UCSD-AML1 (cell line): ENCODE data around the gene CHST14.
"Not testable (repeated sequence)": the region's sequence is repeated elsewhere in the genome, so short reads cannot be mapped to it uniquely, and the experiment has no call there.

Experiments used
- DNase-seq: peaks from one replicate; lab custom pipeline; 2025; ENCODE audit not compliant: unreplicated experiment; lab: John Stamatoyannopoulos, UW

Gene CHST14

DNA sequence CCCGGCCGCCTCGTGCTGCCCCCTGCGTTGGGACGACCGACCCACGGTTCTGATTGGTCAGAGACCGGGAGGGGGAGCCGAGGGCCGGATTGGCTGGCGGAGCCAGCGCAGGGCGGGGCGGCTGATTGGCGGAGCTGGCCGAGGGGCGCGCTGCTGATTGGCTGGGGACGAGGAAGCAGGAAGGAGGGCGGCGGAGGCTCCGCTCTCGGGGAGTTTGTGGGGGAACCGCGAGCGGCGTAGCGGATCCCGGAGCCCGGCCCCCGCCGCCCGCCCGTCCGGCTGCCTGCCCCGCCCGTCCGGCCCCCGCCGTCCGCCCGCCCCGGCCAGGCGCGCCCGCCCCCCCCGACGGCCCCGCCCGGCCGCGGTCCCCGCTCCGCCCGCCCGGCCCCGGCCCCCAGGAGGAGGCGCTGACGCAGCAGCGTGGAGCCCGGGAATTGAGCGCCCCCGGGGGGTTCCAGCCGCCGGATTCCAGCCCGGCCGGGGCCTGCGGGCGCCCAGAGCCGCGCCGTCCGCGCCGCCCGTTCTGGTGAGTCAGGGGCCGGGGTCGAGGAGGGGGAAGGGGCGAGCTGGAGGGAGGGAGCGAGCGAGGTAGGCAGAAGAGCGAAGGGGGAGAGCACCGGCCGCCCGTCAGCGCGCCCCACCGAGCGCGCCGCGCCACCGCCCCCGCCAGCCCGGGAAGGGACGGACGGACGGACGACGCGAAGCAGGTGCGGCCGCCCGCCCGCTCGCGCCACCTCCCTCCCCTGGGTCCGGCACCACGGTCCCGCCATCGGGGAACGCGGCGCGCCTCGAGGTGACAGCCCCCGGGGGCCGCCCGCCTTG, 29.8 kb upstream of the CHST14 start, which contains the start of gene BAHD1:
BAHD1 (plus strand) TSS at position 211 of the 822 bp plus-strand sequence. CDS start 17,512 bp downstream, outside the sequence.
- peak; percentile 96 for DNase-seq

DNA sequence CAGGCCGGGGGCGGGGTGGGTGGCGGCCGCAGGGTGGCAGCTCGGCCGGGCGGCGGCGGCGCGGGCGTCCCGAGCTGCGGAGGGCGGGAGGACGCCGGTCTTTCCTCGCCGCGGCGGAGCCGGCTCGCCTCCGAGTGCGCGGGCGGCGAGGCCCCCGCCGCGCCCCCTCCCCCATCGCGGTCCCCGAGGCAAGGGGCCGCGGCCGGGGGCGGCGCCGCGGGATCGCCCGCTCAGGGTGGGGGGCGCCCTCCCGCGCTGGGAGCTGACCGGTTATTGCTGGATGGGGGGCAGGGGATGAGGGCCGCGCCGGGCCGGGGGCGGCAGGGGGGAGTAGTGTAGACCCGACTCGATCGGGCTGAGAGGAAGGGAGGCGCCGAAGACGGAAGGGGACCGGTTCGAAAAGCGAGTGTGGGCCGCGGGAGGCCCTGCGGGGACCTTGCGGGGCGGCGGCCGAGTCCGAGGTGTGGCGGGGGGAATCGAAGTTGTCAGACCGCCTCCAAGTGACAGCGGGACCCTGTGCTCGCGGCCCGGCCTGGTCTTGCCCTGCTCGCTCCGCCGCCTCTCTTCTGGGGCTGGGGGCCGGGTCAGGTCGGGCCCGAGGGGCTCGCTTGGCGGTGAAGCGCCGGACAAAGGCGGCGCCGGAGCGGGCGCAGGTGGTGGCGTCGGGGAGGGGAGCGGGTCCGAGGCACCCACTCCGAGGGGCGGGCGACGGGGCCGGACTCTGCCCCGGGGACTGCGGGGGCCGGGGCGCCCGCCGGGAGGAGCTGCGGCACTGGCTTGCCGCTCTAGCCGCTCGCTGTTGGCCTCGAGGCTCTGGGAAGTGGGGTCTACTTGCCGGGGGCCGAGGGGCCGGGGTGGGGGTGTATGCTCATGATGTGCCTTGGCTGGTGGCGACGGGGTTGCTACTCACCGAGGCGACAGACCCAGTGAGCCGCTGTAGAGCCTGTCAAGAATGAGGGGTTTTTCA, 28.9 kb upstream of the CHST14 start:
- DNase-seq, result peak; percentile 30

DNA sequence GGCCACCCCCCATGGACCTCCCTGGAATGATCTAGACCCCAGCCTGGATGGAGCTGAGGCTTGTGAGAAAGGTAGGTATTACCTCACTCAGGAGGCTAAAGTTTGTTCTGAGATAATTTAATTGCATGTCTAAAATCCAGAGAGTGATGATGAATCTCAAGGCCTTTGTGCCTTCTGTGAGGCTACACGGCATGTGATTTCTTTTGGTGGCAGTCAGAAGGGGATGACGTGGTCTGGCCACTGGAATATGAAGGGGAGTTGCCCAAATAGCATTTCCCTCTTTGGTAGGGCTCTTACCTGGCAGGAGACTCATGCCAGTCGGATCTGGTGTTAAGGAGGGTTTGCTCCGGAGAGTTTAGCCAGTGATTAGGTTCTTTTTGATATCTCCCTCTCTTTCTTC, 27.5 kb upstream of the CHST14 start:
- no peak for DNase-seq

DNA sequence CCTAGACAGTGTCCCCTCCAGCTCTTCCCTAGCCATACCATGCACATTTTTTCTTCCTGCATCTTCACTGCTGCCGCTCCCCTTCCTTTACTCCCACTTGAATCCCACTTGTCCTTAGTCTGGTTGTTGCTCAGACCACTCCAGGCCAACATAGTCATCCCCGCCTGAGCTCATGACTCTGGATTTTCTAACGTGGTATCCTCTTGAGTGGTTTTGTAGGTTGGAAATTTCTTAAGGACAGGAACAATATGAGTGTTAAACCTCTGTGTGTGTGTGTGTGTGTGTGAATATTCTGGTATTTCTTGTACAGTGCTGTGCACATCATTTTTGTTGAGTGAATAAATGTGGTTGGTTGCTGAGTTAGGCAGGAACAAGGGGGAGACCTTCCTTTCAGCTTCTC, 26.9 kb upstream of the CHST14 start:
- no peak for DNase-seq

DNA sequence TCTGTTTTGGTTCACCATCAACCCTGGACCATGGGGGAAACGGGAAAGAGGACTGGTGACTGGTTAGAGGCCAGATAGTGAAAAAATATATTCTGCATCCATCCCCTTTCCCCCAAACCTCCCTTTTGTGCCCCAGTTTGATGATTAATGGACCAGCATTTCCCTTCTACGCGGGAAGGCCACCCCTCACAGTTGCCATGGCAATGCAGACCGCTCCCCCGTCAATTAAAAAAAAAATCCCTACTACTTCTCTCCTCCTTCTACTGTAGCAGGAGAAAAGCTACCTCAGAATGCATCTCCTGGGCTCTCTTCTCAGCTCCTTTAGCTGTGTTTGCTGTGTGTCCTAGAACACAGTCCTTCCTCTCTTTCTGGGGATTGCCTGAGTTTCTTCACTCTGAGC, 26.0 kb upstream of the CHST14 start:
- no peak for DNase-seq

DNA sequence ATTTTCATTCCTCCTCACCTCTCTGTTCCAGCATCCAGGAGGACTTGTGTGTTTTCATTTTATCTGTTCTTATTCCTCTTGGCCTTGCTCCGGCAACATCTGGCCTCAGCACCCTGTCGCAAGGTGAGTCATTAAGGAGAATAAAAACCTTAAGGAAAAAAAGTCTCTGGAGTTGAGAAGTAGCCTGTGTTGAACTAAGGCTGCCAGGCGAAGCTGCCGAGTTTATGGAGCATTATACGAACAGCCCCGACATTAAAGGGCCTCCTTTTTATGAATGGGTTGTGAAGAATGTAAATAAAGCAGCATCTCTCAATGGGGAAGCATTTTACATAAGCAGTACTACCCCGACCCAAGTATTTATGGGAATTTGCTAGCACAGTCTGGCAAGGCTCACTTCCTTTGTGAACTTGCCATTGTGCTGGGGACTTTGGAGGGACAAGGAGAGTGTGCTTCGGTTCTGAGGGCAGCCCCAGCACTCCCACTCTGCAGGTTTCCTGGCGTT, 25.3 kb upstream of the CHST14 start:
- DNase-seq, result peak; percentile 46

DNA sequence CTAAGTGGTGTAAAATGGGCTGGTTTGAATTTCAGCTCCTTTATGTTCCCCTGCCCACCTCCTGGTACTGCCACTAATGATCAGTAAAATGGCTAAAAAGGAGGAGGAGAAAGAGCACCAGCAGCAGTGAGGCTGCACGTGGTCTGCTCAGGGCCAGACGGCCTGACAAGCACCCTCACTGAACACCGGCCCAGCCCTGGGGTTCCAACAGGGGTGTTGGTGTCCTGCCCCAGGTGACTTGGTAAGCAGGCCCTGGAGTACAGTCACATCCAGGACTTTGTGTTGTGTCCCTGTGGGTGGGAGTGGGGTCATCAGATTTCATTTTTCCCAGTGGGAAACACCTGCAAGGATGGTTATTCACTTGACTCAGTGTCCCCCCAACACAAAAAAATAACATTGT, 24.6 kb upstream of the CHST14 start:
- no peak for DNase-seq

DNA sequence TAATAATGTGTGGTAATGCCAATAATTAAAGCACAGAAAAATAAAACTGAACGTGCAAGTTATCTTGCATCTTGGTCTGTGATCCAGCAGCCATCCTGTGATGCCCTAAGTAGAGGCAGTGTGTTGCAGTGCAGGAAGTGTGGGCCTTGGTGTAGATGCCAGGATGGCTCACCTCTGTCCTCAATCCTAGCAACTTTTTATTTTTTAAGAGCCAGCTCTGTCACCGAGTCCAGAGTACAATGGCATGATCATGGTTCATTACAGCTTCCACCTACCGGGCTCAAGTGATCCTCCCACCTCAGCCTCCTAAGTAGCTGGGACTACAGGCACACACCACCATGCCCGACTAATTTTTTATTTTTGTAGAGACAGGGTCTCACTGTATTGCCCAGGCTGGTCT, 22.4 kb upstream of the CHST14 start:
- DNase-seq, result no peak

DNA sequence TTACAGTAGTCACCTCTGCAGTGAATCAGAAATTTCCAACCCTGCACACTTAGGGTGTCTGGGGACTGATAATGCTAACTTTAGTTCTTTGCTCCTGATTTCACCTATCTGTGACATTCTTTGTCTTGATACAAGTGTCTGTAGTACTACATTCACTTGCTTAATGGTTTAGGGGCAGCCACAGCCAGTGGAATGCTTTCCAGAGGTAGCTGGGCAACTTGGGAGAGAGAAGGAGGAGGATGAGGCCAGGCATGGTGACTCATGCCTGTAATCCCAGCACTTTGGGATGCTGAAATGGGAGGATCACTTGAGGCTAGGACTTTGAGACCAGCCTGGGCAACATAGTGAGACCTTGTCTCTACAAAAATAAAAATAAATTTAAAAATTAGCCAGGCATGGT, 21.5 kb upstream of the CHST14 start:
- DNase-seq, result no peak

DNA sequence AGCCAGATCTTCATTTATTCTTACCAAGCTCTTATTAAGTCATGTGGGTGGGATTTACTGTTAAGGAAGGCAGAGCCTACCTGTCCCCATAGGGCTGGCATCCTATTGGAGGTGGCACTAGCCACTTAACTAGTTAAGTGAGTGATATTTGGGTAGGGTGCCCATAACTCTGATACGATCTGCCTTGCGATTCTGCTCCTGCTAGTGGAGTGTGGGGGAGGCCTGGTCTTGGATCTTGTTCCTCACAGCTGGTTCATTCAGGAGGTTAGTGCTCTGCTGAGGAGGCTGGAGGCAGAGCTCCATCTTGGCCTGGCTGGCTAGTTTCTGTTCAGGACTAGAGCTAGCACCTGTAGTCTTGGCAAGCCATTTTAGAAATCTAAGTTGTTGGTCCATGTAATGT, 20.7 kb upstream of the CHST14 start:
- DNase-seq, result no peak

DNA sequence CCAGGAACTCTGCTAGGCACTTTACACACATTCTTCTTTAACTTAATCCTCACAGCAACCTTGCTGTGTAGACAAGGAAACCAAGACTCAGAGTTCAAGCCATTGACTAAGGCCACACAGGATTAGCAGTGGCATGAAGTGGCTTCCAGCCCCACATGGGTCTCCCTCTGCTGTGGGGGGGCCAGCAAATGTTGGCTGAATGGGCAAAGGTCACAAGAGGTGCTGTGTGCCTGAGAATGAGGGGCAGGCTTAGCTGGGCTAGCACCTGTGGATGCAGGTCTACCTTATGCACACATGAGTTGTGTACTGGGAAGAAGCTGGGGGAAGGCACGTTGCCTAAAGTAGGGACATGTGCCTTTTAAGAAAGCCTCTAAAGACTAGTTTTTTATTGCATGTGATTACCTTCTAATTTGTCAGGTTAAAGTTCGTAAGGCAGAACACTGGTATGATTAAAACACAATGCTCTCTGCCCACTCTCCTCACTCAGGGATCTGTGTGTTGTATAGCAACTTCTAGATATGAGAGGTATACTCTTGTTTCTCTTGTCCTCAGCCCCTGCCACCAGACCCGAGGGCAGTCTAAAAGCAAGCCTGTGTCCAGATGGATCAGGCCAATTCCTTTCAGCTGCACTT, 19.1 kb upstream of the CHST14 start:
- no peak for DNase-seq

DNA sequence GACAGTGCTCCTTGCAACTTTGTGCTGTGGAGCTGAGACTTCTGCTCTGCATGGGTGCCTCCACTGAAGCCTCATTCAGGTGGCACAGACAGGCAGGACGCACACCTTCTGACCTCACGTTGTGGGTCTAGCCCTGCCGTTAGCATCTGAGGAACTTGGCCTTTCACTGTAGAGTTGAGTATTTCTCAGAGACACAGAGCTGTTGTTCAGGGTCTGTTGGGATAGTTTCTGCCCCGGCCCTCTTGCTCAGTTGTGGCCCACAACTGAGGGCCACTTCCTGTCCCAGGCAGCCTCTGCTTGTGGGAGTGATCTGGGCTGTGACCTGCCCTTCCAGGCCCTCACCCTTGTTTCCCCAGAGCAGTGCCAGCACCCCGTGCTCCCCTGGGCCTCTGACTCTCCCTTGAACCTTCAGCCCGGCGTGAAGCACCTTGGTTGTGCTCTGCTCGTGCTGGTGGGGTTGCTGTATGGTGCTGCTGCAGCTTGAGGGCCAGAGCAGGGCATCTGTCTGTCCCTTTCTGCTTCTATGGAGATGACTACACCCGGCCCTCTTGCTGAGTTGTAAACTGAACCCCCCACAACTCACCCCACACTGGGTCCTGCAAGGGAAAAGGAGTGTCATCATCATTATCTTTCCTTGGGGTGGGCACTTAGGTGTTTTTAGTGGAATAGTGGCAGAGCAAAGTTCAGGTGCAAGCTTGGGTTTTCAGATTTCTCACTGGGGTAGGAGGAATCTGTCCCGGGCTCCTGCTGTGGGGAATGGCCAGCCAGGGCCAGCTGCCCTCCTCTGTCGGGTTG, 18.3 kb upstream of the CHST14 start:
- DNase-seq, result no peak

DNA sequence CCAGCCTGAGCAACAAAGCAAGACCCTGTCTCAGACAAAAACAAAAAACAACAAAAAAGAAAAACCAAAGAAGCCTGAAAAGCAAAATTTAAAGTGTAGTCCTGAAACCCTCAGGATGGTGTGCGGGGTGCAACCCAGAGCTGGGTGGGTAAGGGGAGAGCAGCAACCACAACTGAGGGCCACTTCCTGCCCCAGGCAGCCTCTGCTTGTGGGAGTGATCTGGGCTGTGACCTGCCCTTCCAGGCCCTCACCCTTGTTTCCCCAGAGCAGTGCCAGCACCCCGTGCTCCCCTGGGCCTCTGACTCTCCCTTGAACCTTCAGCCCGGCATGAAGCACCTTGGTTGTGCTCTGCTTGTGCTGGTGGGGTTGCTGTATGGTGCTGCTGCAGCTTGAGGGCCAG, 16.8 kb upstream of the CHST14 start:
- not testable (repeated sequence) for DNase-seq

DNA sequence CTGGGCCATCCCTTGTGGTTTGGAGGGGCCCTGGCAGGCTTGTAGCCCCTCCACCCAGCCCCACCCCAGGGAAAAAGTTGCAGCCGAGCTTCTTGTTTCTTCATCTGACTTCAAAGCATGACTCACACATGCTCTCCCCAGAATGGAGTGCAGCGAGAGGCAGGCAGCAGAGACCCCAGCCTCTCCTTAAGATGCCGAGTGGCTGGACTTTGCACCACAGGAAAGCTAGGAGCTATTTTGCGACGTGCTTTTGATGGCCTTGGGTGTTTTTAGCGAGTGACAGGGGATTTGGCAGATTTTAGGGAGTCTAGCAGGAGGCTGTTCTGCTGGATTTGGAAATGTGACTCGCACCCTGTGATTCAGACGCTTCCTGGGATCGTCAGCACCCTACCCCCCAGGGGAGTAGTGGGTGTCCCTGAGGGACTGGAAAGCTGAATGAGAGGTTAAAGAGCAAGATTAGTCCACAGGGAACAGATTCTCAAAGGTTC, 15.8 kb upstream of the CHST14 start:
- DNase-seq, result no peak

DNA sequence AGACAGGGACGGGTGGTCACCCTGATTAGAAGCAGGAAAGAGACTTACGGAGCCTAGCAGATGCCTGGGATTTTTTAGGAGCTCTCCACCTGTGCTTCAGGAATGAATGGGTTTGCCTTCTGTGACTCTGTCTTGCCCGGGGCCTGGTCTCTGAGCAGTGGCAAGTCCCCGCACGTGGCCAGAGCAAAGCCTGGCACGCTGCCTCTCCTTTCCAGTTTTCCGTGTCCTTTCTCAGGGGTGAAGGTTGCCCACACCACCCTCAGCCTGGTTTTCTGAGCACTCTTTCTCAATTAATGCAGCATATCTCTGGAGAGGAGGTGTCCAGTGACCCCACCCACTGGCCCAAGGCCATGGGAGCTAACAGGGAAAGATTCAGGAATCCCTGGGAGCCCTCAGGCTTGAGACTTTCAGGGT, 14.5 kb upstream of the CHST14 start:
- no peak for DNase-seq

DNA sequence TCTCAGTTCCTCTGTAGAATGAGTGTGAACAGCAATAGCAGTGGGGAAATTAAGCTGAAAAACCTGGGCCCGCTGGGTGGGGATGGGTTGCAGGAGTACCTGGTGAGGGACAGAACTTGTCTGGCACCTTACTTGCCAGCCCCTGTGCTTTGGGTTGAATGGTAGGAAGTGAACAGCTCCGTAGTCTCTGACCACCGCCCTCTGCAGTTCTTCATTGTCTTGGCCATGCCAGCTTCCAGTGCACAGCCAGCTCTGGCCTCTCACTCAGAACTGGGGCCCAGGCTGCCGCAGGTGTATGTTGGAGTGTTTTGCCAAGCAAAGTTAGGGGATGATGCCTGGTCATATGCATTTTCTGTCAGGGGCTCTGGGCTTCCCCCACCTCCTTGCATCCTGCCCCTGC, 14.0 kb upstream of the CHST14 start:
- DNase-seq, result no peak

DNA sequence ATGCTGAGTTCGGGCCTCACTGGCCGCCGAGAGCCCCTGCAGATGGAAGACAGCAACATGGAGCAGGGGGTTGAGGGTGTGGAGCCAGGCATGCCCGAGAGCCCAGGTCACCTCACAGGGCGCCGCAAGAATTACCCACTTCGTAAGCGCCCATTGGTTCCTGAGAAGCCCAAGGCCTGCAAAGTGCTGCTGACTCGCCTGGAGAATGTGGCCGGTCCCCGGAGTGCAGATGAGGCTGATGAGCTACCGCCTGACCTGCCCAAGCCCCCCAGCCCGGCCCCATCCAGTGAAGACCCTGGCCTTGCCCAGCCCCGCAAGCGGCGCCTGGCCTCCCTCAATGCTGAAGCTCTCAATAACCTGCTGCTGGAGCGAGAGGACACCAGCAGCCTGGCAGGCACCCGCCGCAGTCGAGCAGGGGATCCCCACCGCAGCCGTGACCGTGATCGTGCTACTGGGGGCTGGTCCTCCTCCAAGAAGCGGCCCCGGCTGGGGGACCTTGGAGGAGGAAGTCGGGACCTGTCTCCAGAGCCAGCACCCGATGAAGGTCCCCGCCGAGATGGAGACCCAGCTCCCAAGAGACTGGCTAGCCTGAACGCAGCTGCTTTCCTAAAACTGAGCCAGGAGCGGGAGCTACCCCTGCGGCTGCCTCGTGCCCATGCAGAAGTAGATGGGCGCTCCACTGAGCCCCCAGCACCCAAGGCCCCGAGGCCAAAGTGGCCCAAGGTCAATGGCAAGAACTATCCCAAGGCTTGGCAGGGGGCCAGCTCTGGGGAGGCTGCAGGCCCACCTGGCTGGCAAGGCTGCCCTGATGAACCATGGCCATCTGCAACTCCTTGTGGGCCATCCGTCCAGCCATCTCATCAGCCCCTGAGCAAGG, 12.1 kb upstream of the CHST14 start:
- no peak for DNase-seq

DNA sequence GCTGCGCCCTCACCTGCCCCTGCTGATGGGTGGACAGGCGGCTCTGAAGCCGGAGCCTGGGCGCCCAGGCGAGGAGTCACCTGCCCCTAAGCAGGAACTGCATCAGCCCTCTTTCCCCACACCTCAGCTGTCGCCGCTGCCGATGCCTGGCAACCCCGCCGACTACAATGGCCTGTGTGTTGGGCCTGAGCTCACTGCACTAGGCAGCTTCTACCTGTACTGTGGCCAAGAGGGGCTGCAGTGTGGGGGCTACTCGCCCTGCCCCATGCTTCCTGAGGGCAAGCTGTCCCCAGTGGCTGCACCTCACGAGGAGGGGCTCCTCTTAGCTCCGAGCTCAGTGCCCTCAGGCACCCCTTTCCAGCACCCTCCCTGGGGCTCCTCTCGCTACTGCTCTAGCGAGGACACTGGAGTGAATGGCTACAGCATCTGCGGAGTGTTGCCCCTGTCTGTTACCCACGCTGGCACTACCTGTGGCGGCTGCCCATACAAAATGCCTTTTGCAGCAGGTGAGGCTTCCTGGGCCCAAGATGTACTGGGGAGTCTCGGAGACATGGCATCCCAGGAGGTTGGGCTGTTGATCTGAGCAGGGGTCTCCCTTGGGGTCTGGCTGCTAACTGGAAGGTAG, 11.3 kb upstream of the CHST14 start:
- DNase-seq, result no peak

DNA sequence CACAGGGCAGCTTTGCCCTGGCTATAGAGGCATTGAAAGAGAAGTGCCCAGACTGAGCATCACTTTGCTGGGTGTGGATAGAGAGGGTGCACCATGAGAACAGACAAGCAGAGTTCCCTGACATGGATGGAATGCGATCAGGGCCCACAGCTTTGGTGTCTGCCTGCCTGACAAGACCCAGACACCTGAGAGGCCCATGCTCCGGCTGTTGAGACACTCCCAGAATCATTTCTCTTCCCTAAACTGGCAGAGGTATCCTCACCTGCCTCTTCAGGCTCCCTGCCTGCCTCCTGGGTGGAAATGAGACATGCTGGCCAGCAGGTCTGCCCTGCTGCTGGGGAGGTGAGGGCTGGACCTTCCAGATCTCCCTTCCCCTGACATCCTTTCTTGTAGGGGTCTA, 10.4 kb upstream of the CHST14 start:
- DNase-seq, result no peak
